Neural cell (in vitro differentiated cells): Measurements from ENCODE around the gene SPOCK3. TPM values are rescaled to one million over a fixed set of nuclear protein-coding genes. Genes with fewer than 3 reads are reported as not detected.

Experiments used
- H2AFZ ChIP-seq: fragments of 200-600, 300-800 bp; sonication (generic), shearing (Covaris generic); 2 replicates; pipeline ENCODE4 v1.6.0; 2014; ENCODE audit warnings: low read depth, mild to moderate bottlenecking, antibody characterized with exemption, low read length, moderate library complexity
- H3F3A ChIP-seq: fragments of 200-600 bp; shearing (Covaris generic); 2 replicates; pipeline ENCODE4 v1.6.1; 2016; ENCODE audit warnings: mild to moderate bottlenecking, moderate library complexity, mixed read lengths, antibody characterized with exemption, low read length; ENCODE audit not compliant: insufficient read depth, poor library complexity, severe bottlenecking
- H3K27ac ChIP-seq: fragments of 200-600, 300-800 bp; sonication (generic), shearing (Covaris generic); 2 replicates; pipeline ENCODE4 v1.5.1; 2014; ENCODE audit warnings: mild to moderate bottlenecking, low read length, moderate library complexity
- H3K27me3 ChIP-seq: fragments of 300-800, 200-600 bp; sonication (generic), shearing (Covaris generic); 2 replicates; pipeline ENCODE4 v1.6.0; 2014; ENCODE audit warnings: mild to moderate bottlenecking, low read depth, low read length, moderate library complexity; ENCODE audit not compliant: insufficient read depth
- H3K36me3 ChIP-seq: fragments of 300-800, 200-600 bp; sonication (generic), shearing (Covaris generic); 2 replicates; pipeline ENCODE4 v1.5.1; 2014; ENCODE audit warnings: mild to moderate bottlenecking, antibody characterized with exemption, low read length, moderate library complexity; ENCODE audit not compliant: insufficient read depth
- H3K4me2 ChIP-seq: fragments of 300-800, 200-600 bp; sonication (generic), shearing (Covaris generic); 2 replicates; pipeline ENCODE4 v1.6.0; 2014; ENCODE audit warnings: mild to moderate bottlenecking, low read length
- H3K4me3 ChIP-seq: fragments of 300-800, 200-600 bp; sonication (generic), shearing (Covaris generic); 2 replicates; pipeline ENCODE4 v1.5.1; 2014; ENCODE audit warnings: mild to moderate bottlenecking, low read length, moderate library complexity
- H3K79me2 ChIP-seq: fragments of 200-600 bp; shearing (Covaris generic); replicated peaks from 2 replicates; pipeline ENCODE4 v1.6.0; 2014; ENCODE audit warnings: mild to moderate bottlenecking, low read length, moderate library complexity; ENCODE audit not compliant: insufficient read depth
- H3K9ac ChIP-seq: fragments of 300-800, 200-600 bp; sonication (generic), shearing (Covaris generic); 2 replicates; pipeline ENCODE4 v1.6.1; 2016; ENCODE audit warnings: mild to moderate bottlenecking, low read length, mixed read lengths
- H3K9me2 ChIP-seq: fragments of 200-600 bp; shearing (Covaris generic); 2 replicates; pipeline ENCODE4 v1.6.1; 2016; ENCODE audit warnings: mild to moderate bottlenecking, low read length, mixed read lengths; ENCODE audit not compliant: insufficient read depth
- H3K9me3 ChIP-seq: fragments of 200-600, 300-800 bp; sonication (generic), shearing (Covaris generic); 2 replicates; pipeline ENCODE4 v1.6.1; 2016; ENCODE audit warnings: mild to moderate bottlenecking, mixed run types, low read length, moderate library complexity, mixed read lengths
- H4K20me1 ChIP-seq: fragments of 200-600 bp; shearing (Covaris generic); 2 replicates; pipeline ENCODE4 v1.6.1; 2016; ENCODE audit warnings: mild to moderate bottlenecking, mixed run types; ENCODE audit not compliant: insufficient read depth
- CTCF ChIP-seq: fragments of 450-650 bp; IDR thresholded peaks from 2 replicates; pipeline ENCODE4 v1.5.1; 2014; ENCODE audit warnings: antibody characterized with exemption, mild to moderate bottlenecking, moderate library complexity; ENCODE audit not compliant: poor library complexity, severe bottlenecking
- EP300 ChIP-seq: fragments of 450-650 bp; conservative IDR thresholded peaks from 2 replicates; pipeline ENCODE4 v1.6.1; 2014; ENCODE audit warnings: antibody characterized with exemption, mild to moderate bottlenecking, moderate library complexity; ENCODE audit not compliant: poor library complexity, severe bottlenecking
- EZH2 ChIP-seq: fragments of 200-600, 300-800 bp; shearing (Covaris generic), sonication (generic); IDR thresholded peaks from 2 replicates; pipeline ENCODE4 v1.6.1; 2014; ENCODE audit warnings: antibody characterized with exemption, low read length, borderline replicate concordance, mild to moderate bottlenecking; ENCODE audit not compliant: insufficient read depth, poor library complexity, severe bottlenecking
- MXI1 ChIP-seq: fragments of 450-650 bp; conservative IDR thresholded peaks from 2 replicates; pipeline ENCODE4 v1.6.1; 2014; ENCODE audit warnings: antibody characterized with exemption, mild to moderate bottlenecking; ENCODE audit not compliant: poor library complexity, severe bottlenecking
- POLR2AphosphoS5 ChIP-seq: IDR thresholded peaks from 2 replicates; pipeline ENCODE4 v1.6.1; 2012
- RAD21 ChIP-seq: fragments of 450-650 bp; conservative IDR thresholded peaks from 2 replicates; pipeline ENCODE4 v1.6.1; 2014; ENCODE audit warnings: antibody characterized with exemption, mild to moderate bottlenecking, moderate library complexity
- REST ChIP-seq: IDR thresholded peaks from 2 replicates; pipeline ENCODE4 v1.6.1; 2012; ENCODE audit warnings: borderline replicate concordance
- SMC3 ChIP-seq: fragments of 450-650 bp; conservative IDR thresholded peaks from 2 replicates; pipeline ENCODE4 v1.6.1; 2014; ENCODE audit warnings: antibody characterized with exemption, mild to moderate bottlenecking, moderate library complexity; ENCODE audit not compliant: poor library complexity
- TAF1 ChIP-seq: IDR thresholded peaks from 2 replicates; pipeline ENCODE4 v1.6.1; 2012; ENCODE audit warnings: low read depth
- polyA plus RNA-seq: library from polyadenylated mRNA; depleted of rRNA; stranded (reverse); fragments of >200 nt; gene quantifications from 2 replicates; pipeline ENCODE4 v1.2.3, GENCODE V29; 2014

Gene SPOCK3
- polyA plus RNA-seq, 1 donor from 2014 or later = 7.9 TPM

GRCh38 chr4:167102475-167102874, 131.8 kb downstream of the SPOCK3 start:
- H3K36me3 ChIP-seq = no peaks in the 10 kb centered on the region
- H3K4me3 ChIP-seq = no peak overlapping the region
- no peaks in the 10 kb centered on the region for H3K27me3 ChIP-seq
- no peaks in the 10 kb centered on the region for H3K9me2 ChIP-seq
- no peak overlapping the region for H3K9ac ChIP-seq
- no peak overlapping the region for H3K27ac ChIP-seq
- TF ChIP-seq EZH2 (no peak), TAF1 (no peak), EP300 (no peak), SMC3 (no peak), REST (no peak), POLR2AphosphoS5 (no peak), CTCF (no peak), MXI1 (no peak), RAD21 (no peak)
- no peaks in the 10 kb centered on the region for H4K20me1 ChIP-seq
- peaks cover 4% of the 10 kb centered on the region for H3F3A ChIP-seq
- H2AFZ ChIP-seq = no peak overlapping the region
- no peak overlapping the region for H3K4me2 ChIP-seq
- H3K79me2 ChIP-seq = no peaks in the 10 kb centered on the region
- no peaks in the 10 kb centered on the region for H3K9me3 ChIP-seq

- Histone ChIP-seq H3K4me3 (no peak overlapping the region), H3K9me3 (no peaks in the 10 kb centered on the region), H3K9me2 (no peaks in the 10 kb centered on the region), H3F3A (peaks cover 4% of the 10 kb centered on the region), H4K20me1 (no peaks in the 10 kb centered on the region), H3K4me2 (no peak overlapping the region), H3K36me3 (no peaks in the 10 kb centered on the region), H3K27ac (no peak overlapping the region), H3K27me3 (no peaks in the 10 kb centered on the region), H3K79me2 (no peaks in the 10 kb centered on the region), H3K9ac (no peak overlapping the region), H2AFZ (no peak overlapping the region)
- TF ChIP-seq RAD21 (no peak), REST (no peak), CTCF (no peak)
Observed at GRCh38 chr4:167101035-167101434, 133.3 kb downstream of the SPOCK3 start.
